ENCODE results near the gene SMIM24.

The SMIM24 gene

GRCh38 chr19:3465552-3465951, 14.8 kb downstream of the SMIM24 start:
- TF ChIP-seq, protein P1, sequence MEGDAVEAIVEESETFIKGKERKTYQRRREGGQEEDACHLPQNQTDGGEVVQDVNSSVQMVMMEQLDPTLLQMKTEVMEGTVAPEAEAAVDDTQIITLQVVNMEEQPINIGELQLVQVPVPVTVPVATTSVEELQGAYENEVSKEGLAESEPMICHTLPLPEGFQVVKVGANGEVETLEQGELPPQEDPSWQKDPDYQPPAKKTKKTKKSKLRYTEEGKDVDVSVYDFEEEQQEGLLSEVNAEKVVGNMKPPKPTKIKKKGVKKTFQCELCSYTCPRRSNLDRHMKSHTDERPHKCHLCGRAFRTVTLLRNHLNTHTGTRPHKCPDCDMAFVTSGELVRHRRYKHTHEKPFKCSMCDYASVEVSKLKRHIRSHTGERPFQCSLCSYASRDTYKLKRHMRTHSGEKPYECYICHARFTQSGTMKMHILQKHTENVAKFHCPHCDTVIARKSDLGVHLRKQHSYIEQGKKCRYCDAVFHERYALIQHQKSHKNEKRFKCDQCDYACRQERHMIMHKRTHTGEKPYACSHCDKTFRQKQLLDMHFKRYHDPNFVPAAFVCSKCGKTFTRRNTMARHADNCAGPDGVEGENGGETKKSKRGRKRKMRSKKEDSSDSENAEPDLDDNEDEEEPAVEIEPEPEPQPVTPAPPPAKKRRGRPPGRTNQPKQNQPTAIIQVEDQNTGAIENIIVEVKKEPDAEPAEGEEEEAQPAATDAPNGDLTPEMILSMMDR (IDR thresholded peaks at IDR 0.05; ENCODE audit: insufficient read depth, low read depth, low read length, missing control alignments) = no peak
- DNase-seq (ENCODE audit: low read depth) = no peak
- H3K4me3 ChIP-seq (ENCODE audit: low read depth, low read length) = no peak overlapping the region

GRCh38 chr19:3464587-3465235, 15.6 kb downstream of the SMIM24 start:
- no peak for DNase-seq (ENCODE audit: low read depth)
- no peak overlapping the region for H3K4me3 ChIP-seq (ENCODE audit: low read depth, low read length)
- TF ChIP-seq, protein P1 (IDR thresholded peaks at IDR 0.05; ENCODE audit: insufficient read depth, low read depth, low read length, missing control alignments) = no peak

- DNase-seq (ENCODE audit: low read depth) = no peak
- H3K4me3 ChIP-seq (ENCODE audit: low read depth, low read length) = no peak overlapping the region
Measured at GRCh38 chr19:3463714-3464586, 16.4 kb downstream of the SMIM24 start.

DNA sequence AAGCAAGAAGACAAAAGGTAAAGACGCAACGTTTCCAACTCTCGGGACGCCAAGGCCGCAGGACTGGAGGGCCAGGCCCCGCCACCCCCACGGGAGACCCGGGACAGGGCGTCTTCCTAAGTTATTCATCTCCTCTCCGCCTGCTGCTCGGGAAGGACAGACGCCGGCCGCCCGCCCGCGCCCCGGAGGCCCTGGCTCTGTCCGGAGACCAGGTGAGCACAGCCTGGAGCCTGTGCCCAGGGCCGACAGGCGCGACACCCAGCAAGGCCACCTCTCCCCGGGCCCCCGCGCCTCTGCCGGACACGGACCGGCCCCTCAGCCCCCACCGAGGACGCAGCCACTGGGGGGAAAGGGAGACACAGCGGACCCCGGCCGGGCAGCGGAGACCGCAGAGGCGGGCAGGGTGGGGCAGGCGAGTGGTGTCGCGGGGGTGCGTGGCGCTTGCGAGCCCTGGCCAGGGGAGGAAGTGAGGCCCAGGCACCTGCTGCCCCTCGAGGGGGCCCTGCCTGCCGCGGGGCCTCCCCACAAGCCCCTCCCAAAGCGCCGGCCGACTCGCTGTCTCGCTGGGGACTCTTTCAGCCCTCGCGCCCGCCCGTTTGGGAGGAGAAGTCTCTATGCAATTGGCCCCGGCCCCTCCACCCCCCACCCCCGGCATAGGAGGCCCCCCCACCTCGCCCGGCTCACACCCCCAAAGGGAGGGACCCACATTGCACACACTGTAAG, 17.2 kb downstream of the SMIM24 start:
- no peak for DNase-seq (ENCODE audit: low read depth)
- no peak overlapping the region for H3K4me3 ChIP-seq (ENCODE audit: low read depth, low read length)

More at GRCh38 chr19:3463714-3464586, 16.4 kb downstream of the SMIM24 start:
- TF ChIP-seq, protein P1 (IDR thresholded peaks at IDR 0.05; ENCODE audit: insufficient read depth, low read depth, low read length, missing control alignments) = no peak

DNA sequence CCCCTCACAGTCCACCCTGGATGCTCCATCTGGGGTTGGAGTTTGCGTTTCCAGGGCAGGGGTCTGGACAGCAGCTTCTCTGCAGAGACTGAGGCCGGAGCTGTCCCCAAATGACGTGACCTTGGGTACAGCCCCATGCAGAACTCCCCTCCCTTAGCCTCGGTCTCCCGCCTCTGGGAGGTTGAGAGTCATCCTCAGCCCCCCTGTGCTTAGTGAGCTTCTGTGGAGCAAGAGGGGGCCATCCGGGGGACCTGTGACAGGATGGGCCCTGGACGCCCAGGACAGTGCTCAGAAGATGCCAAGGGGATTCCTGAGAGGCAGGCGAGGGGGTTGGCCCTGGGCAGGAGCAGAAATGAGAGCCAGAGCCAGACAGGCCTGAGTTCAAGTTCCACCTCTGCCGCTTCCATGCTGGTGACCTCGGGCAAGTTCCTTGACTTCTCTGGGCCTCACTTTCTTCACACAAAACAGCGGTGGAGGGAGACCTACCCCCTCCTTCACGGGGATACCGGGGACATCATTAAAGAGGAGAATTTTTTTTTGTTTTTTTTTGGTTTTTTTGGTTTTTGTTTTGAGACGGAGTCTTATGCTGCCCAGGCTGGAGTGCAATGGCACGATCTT, 20.3 kb downstream of the SMIM24 start:
- TF ChIP-seq, protein P1 (IDR thresholded peaks at IDR 0.05; ENCODE audit: insufficient read depth, low read depth, low read length, missing control alignments) = no peak
- DNase-seq (ENCODE audit: low read depth) = no peak
- no peak overlapping the region for H3K4me3 ChIP-seq (ENCODE audit: low read depth, low read length)

More for the DNA sequence above, 17.2 kb downstream of the SMIM24 start:
- TF ChIP-seq, protein P1 (IDR thresholded peaks at IDR 0.05; ENCODE audit: insufficient read depth, low read depth, low read length, missing control alignments) = no peak

- no peak overlapping the region for H3K4me3 ChIP-seq (ENCODE audit: low read depth, low read length)
- TF ChIP-seq, protein P1 (IDR thresholded peaks at IDR 0.05; ENCODE audit: insufficient read depth, low read depth, low read length, missing control alignments) = no peak
- peak; percentile 43 for DNase-seq (ENCODE audit: low read depth)
Measured at GRCh38 chr19:3459089-3459881, 21.0 kb downstream of the SMIM24 start.

Measured in GM12865 (cell line).